ENCODE measurements around the gene IKBKE. TPM values are rescaled to one million over a fixed set of nuclear protein-coding genes. Genes with fewer than 3 reads are reported as not detected.

The IKBKE gene
- total RNA-seq, 1 experiment from 2014 or later = 10.7 TPM

- DNase-seq (ENCODE audit: low read depth) = no peak
Measured at GRCh38 chr1:206511362-206512057, 41.2 kb downstream of the IKBKE start.

- DNase-seq (ENCODE audit: low read depth) = no peak
Measured at GRCh38 chr1:206512058-206512850, 42.0 kb downstream of the IKBKE start.

- no peak for DNase-seq (ENCODE audit: low read depth)
Measured at GRCh38 chr1:206512851-206513180, 42.5 kb downstream of the IKBKE start.

GRCh38 chr1:206513312-206514111, 43.2 kb downstream of the IKBKE start:
- DNase-seq (ENCODE audit: low read depth) = peak; percentile 90

GRCh38 chr1:206514813-206515387, 44.6 kb downstream of the IKBKE start:
- no peak for DNase-seq (ENCODE audit: low read depth)

- no peak for DNase-seq (ENCODE audit: low read depth)
Measured at GRCh38 chr1:206516728-206516990, 46.4 kb downstream of the IKBKE start.

- DNase-seq (ENCODE audit: low read depth) = no peak
Measured at GRCh38 chr1:206517784-206518183, 47.5 kb downstream of the IKBKE start.

- DNase-seq (ENCODE audit: low read depth) = no peak
Measured at GRCh38 chr1:206518206-206518605, 47.9 kb downstream of the IKBKE start.

- DNase-seq (ENCODE audit: low read depth) = no peak
Measured at GRCh38 chr1:206518743-206519142, 48.5 kb downstream of the IKBKE start.

GRCh38 chr1:206521127-206521526, 50.9 kb downstream of the IKBKE start:
- DNase-seq (ENCODE audit: low read depth) = no peak

GRCh38 chr1:206521694-206522402, 51.6 kb downstream of the IKBKE start:
- no peak for DNase-seq (ENCODE audit: low read depth)

GRCh38 chr1:206524739-206525364, 54.6 kb downstream of the IKBKE start:
- DNase-seq (ENCODE audit: low read depth) = no peak

GRCh38 chr1:206526064-206526911, 56.0 kb downstream of the IKBKE start:
- DNase-seq (ENCODE audit: low read depth) = no peak

- no peak for DNase-seq (ENCODE audit: low read depth)
Measured at GRCh38 chr1:206529425-206529824, 59.1 kb downstream of the IKBKE start.

- DNase-seq (ENCODE audit: low read depth) = no peak
Measured at GRCh38 chr1:206532368-206532767, 62.1 kb downstream of the IKBKE start.

- DNase-seq (ENCODE audit: low read depth) = no peak
Measured at GRCh38 chr1:206534552-206534951, 64.3 kb downstream of the IKBKE start.

- DNase-seq (ENCODE audit: low read depth) = no peak
Measured at GRCh38 chr1:206535853-206536188, 65.5 kb downstream of the IKBKE start.

- DNase-seq (ENCODE audit: low read depth) = peak; percentile 34
Measured at GRCh38 chr1:206537141-206537540, 66.9 kb downstream of the IKBKE start.

- DNase-seq (ENCODE audit: low read depth) = no peak
Measured at GRCh38 chr1:206538086-206538770, 68.0 kb downstream of the IKBKE start.
